Measurements from ENCODE around the gene SMIM45.
"Not testable (repeated sequence)": the region's sequence is repeated elsewhere in the genome, so short reads cannot be mapped to it uniquely, and the experiment has no call there.

Gene SMIM45

GRCh38 chr22:41947424-41948080, 4.4 kb upstream of the SMIM45 start:
- H3K9me3 ChIP-seq (replicated peaks; ENCODE audit: insufficient read depth, low read length), result no peaks in the 10 kb centered on the region
- H3K27me3 ChIP-seq (replicated peaks; ENCODE audit: insufficient read depth, low read length), result no peaks in the 10 kb centered on the region
- H3K36me3 ChIP-seq (replicated peaks; ENCODE audit: insufficient read depth, low read length), result peaks cover 5% of the 10 kb centered on the region
- H3K4me2 ChIP-seq (ENCODE audit: low read depth, low read length), result peak overlapping the region; percentile 99
- H3K79me2 ChIP-seq (ENCODE audit: low read length), result peaks cover 39% of the 10 kb centered on the region
- no peaks in the 10 kb centered on the region for H4K20me1 ChIP-seq (ENCODE audit: insufficient read depth, low read length)
- H3K4me3 ChIP-seq (ENCODE audit: low read length), result peak overlapping the region; percentile 91
- no peaks in the 10 kb centered on the region for H3K9me2 ChIP-seq (replicated peaks; ENCODE audit: insufficient read depth, low read length)
- peaks cover 6% of the 10 kb centered on the region for H3F3A ChIP-seq (ENCODE audit: insufficient read depth, low read length)
- H3K27ac ChIP-seq (ENCODE audit: low read length), result no peak overlapping the region; the same call in 1 of the 2 replicates
- no peak for TF ChIP-seq EZH2 (optimal IDR thresholded peaks at IDR 0.05; ENCODE audit: low read depth, low read length)
- TF ChIP-seq CTCF (IDR thresholded peaks at IDR 0.05; ENCODE audit: low read length), result no peak
- no peak for TF ChIP-seq EZH2phosphoT487 (IDR thresholded peaks at IDR 0.05; ENCODE audit: low read length)
- peak overlapping the region; percentile 71 for H2AFZ ChIP-seq (ENCODE audit: low read length)
- peaks cover 11% of the 10 kb centered on the region for H3K4me1 ChIP-seq (ENCODE audit: low read length)
- DNase-seq, result no peak
- H3K9ac ChIP-seq (ENCODE audit: low read length), result peak overlapping the region; percentile 98

GRCh38 chr22:41948142-41948541, 3.8 kb upstream of the SMIM45 start:
- no peaks in the 10 kb centered on the region for H3K27me3 ChIP-seq (replicated peaks; ENCODE audit: insufficient read depth, low read length)
- TF ChIP-seq EZH2 (optimal IDR thresholded peaks at IDR 0.05; ENCODE audit: low read depth, low read length), result no peak
- no peak for TF ChIP-seq CTCF (IDR thresholded peaks at IDR 0.05; ENCODE audit: low read length)
- no peak for TF ChIP-seq EZH2phosphoT487 (IDR thresholded peaks at IDR 0.05; ENCODE audit: low read length)
- H3K79me2 ChIP-seq (ENCODE audit: low read length), result peaks cover 34% of the 10 kb centered on the region
- H4K20me1 ChIP-seq (ENCODE audit: insufficient read depth, low read length), result no peaks in the 10 kb centered on the region
- no peaks in the 10 kb centered on the region for H3K9me2 ChIP-seq (replicated peaks; ENCODE audit: insufficient read depth, low read length)
- no peak overlapping the region for H3K9ac ChIP-seq (ENCODE audit: low read length)
- no peak overlapping the region for H3K4me2 ChIP-seq (ENCODE audit: low read depth, low read length)
- no peaks in the 10 kb centered on the region for H3K9me3 ChIP-seq (replicated peaks; ENCODE audit: insufficient read depth, low read length)
- H3K36me3 ChIP-seq (replicated peaks; ENCODE audit: insufficient read depth, low read length), result peaks cover 5% of the 10 kb centered on the region; the same call in 1 of the 2 replicates
- H3K4me1 ChIP-seq (ENCODE audit: low read length), result peaks cover 8% of the 10 kb centered on the region; the same call in 1 of the 2 replicates
- no peak overlapping the region for H2AFZ ChIP-seq (ENCODE audit: low read length)
- no peak for DNase-seq
- peaks cover 4% of the 10 kb centered on the region for H3F3A ChIP-seq (ENCODE audit: insufficient read depth, low read length)
- H3K27ac ChIP-seq (ENCODE audit: low read length), result no peak overlapping the region
- no peak overlapping the region for H3K4me3 ChIP-seq (ENCODE audit: low read length)

GRCh38 chr22:41948928-41949296, 3.0 kb upstream of the SMIM45 start:
- peaks cover 26% of the 10 kb centered on the region for H3K79me2 ChIP-seq (ENCODE audit: low read length)
- H3K9ac ChIP-seq (ENCODE audit: low read length); H3K4me3 ChIP-seq (ENCODE audit: low read length); H3F3A ChIP-seq (ENCODE audit: insufficient read depth, low read length); H2AFZ ChIP-seq (ENCODE audit: low read length); H3K27me3 ChIP-seq (replicated peaks; ENCODE audit: insufficient read depth, low read length); H3K4me1 ChIP-seq (ENCODE audit: low read length); H3K27ac ChIP-seq (ENCODE audit: low read length); H3K9me3 ChIP-seq (replicated peaks; ENCODE audit: insufficient read depth, low read length); H3K36me3 ChIP-seq (replicated peaks; ENCODE audit: insufficient read depth, low read length); H3K9me2 ChIP-seq (replicated peaks; ENCODE audit: insufficient read depth, low read length); H4K20me1 ChIP-seq (ENCODE audit: insufficient read depth, low read length); H3K4me2 ChIP-seq (ENCODE audit: low read depth, low read length); DNase-seq: not testable (repeated sequence)

GRCh38 chr22:41949297-41949965, 2.5 kb upstream of the SMIM45 start:
- H3K27ac ChIP-seq (ENCODE audit: low read length), result no peak overlapping the region
- no peaks in the 10 kb centered on the region for H3K9me2 ChIP-seq (replicated peaks; ENCODE audit: insufficient read depth, low read length)
- H3K9me3 ChIP-seq (replicated peaks; ENCODE audit: insufficient read depth, low read length), result no peaks in the 10 kb centered on the region
- H3K4me1 ChIP-seq (ENCODE audit: low read length), result peaks cover 6% of the 10 kb centered on the region; the same call in 1 of the 2 replicates
- peaks cover 22% of the 10 kb centered on the region for H3K79me2 ChIP-seq (ENCODE audit: low read length)
- no peaks in the 10 kb centered on the region for H3K27me3 ChIP-seq (replicated peaks; ENCODE audit: insufficient read depth, low read length)
- H3K4me2 ChIP-seq (ENCODE audit: low read depth, low read length), result no peak overlapping the region
- no peak overlapping the region for H3K9ac ChIP-seq (ENCODE audit: low read length)
- DNase-seq, result no peak
- peaks cover 3% of the 10 kb centered on the region; the same call in 1 of the 2 replicates for H3F3A ChIP-seq (ENCODE audit: insufficient read depth, low read length)
- TF ChIP-seq CTCF (IDR thresholded peaks at IDR 0.05; ENCODE audit: low read length), result no peak
- no peak for TF ChIP-seq EZH2 (optimal IDR thresholded peaks at IDR 0.05; ENCODE audit: low read depth, low read length)
- TF ChIP-seq EZH2phosphoT487 (IDR thresholded peaks at IDR 0.05; ENCODE audit: low read length), result no peak
- H3K4me3 ChIP-seq (ENCODE audit: low read length), result no peak overlapping the region
- H4K20me1 ChIP-seq (ENCODE audit: insufficient read depth, low read length), result no peaks in the 10 kb centered on the region
- H3K36me3 ChIP-seq (replicated peaks; ENCODE audit: insufficient read depth, low read length), result peaks cover 3% of the 10 kb centered on the region; the same call in 1 of the 2 replicates
- no peak overlapping the region for H2AFZ ChIP-seq (ENCODE audit: low read length)
